A549 (cell line): ENCODE data around the gene VWA8. TPM values are rescaled to one million over a fixed set of nuclear protein-coding genes. Genes with fewer than 3 reads are reported as not detected.

Source experiments
- ATAC-seq, 2 experiments: fragments of 200-7000 bp in 1 of 2; fragments of >200 bp in 1 of 2; cut with Nextera tagmentation in 1 of 2; cut with Tn5 transposase in 1 of 2; 3 replicates each; pipeline versions ENCODE4 v1.8.0 to v1.9.1; 2018 to 2020; ENCODE audit warnings: mild to moderate bottlenecking in 1 of 2, moderate library complexity in 1 of 2
- CTCF ChIA-PET: fragments of 300-600 bp; sonication (Branson Sonifier 250); formaldehyde crosslinking; extraction: SDS; loops from one replicate; lab custom pipeline; 2021; ENCODE audit warnings: antibody characterized with exemption, inconsistent platforms; lab: Yijun Ruan, JAX
- POLR2A ChIA-PET: fragments of 350-600 bp; formaldehyde crosslinking; extraction: SDS; loops from one replicate; lab custom pipeline; 2021; ENCODE audit warnings: antibody characterized with exemption, inconsistent platforms; lab: Yijun Ruan, JAX
- DNase-seq, 2 experiments: peaks; one replicate each; pipeline versions ENCODE4 v3.0.0 to v3.0.0-alpha.2; 2011 to 2016; ENCODE audit warnings: low read depth in 1 of 2, low spot score in 1 of 2
- FAIRE-seq: peaks from 2 replicates; lab custom pipeline; 2011; peaks lifted over from hg19 to GRCh38; lab: Jason Lieb, UNC
- H3K27ac ChIP-seq, 2 experiments: fragments of >200 bp; sonication (Bioruptor Twin); formaldehyde crosslinking; 3 replicates each; pipeline ENCODE4 v1.5.1; 2016 to 2017
- H3K4me1 ChIP-seq: fragments of >200 bp; sonication (Bioruptor Twin); formaldehyde crosslinking; 3 replicates; pipeline ENCODE4 v1.6.1; 2016
- H3K4me2 ChIP-seq: fragments of >200 bp; sonication (Bioruptor Twin); formaldehyde crosslinking; 3 replicates; pipeline ENCODE4 v1.6.1; 2016
- H3K4me3 ChIP-seq: fragments of >200 bp; sonication (Bioruptor Twin); formaldehyde crosslinking; 3 replicates; pipeline ENCODE4 v1.5.1; 2016
- H3K9me3 ChIP-seq: fragments of >200 bp; sonication (Bioruptor Twin); formaldehyde crosslinking; 3 replicates; pipeline ENCODE4 v1.6.1; 2016
- BHLHE40 ChIP-seq: IDR thresholded peaks from 2 replicates; pipeline ENCODE4 v1.6.1; 2012; ENCODE audit warnings: low read depth, low read length, inconsistent platforms
- CEBPB ChIP-seq, 2 experiments: fragments of >200 bp in 1 of 2; sonication (Bioruptor Twin) in 1 of 2; formaldehyde crosslinking in 1 of 2; IDR thresholded peaks; 2 replicates each; pipeline ENCODE4 v1.6.1; 2012 to 2016
- EHF ChIP-seq: fragments of 250-450 bp; sonication (Bioruptor Pico); IDR thresholded peaks from 2 replicates; pipeline ENCODE4 v1.5.0; 2020; ENCODE audit warnings: mild to moderate bottlenecking
- EP300 ChIP-seq, 2 experiments: fragments of >200 bp; sonication (Bioruptor Twin); formaldehyde crosslinking; IDR thresholded peaks; 2 replicates in 1 of 2; 3 replicates in 1 of 2; pipeline ENCODE4 v1.6.1; 2016 to 2017
- ESRRA ChIP-seq: fragments of 150-350 bp; IDR thresholded peaks from 2 replicates; pipeline ENCODE4 v1.6.1; 2014; ENCODE audit warnings: mild to moderate bottlenecking, low read length, borderline replicate concordance
- HDAC2 ChIP-seq: fragments of 200-600 bp; sonication (generic); IDR thresholded peaks from 2 replicates; pipeline ENCODE4 v1.6.1; 2016
- HOXA7 ChIP-seq: fragments of 250-450 bp; sonication (Bioruptor Pico); IDR thresholded peaks from 2 replicates; pipeline ENCODE4 v1.5.0; 2020; ENCODE audit warnings: mild to moderate bottlenecking, moderate library complexity
- HOXB13 ChIP-seq: fragments of 250-450 bp; sonication (Bioruptor Pico); IDR thresholded peaks from 2 replicates; pipeline ENCODE4 v1.5.0; 2020; ENCODE audit warnings: low read depth, mild to moderate bottlenecking, moderate library complexity
- MAFK ChIP-seq: fragments of 450-650 bp; IDR thresholded peaks from 2 replicates; pipeline ENCODE4 v1.6.1; 2014; ENCODE audit not compliant: partially characterized antibody
- MAZ ChIP-seq: fragments of 150-350 bp; IDR thresholded peaks from 2 replicates; pipeline ENCODE4 v1.6.1; 2014; ENCODE audit warnings: antibody characterized with exemption, low read depth, low read length, borderline replicate concordance
- MYC ChIP-seq: IDR thresholded peaks from 2 replicates; pipeline ENCODE4 v1.6.1; 2012; ENCODE audit warnings: mild to moderate bottlenecking, inconsistent platforms, low read length, improper control_type of control experiment, borderline replicate concordance
- NR3C1 ChIP-seq: fragments of >200 bp; sonication (Bioruptor Twin); formaldehyde crosslinking; IDR thresholded peaks from 3 replicates; pipeline ENCODE4 v1.6.1; 2017
- PBX3 ChIP-seq: IDR thresholded peaks from 2 replicates; pipeline ENCODE4 v1.6.1; 2012
- POLR2A ChIP-seq: IDR thresholded peaks from 2 replicates; pipeline ENCODE4 v1.6.1; 2012; ENCODE audit warnings: mild to moderate bottlenecking, low read length
- RAD21 ChIP-seq, 2 experiments: fragments of >200 bp in 1 of 2; sonication (Bioruptor Twin) in 1 of 2; formaldehyde crosslinking in 1 of 2; IDR thresholded peaks in 1 of 2; conservative IDR thresholded peaks in 1 of 2; 2 replicates in 1 of 2; 3 replicates in 1 of 2; pipeline ENCODE4 v1.6.1; 2012 to 2018; ENCODE audit warnings: inconsistent platforms in 1 of 2
- RARB ChIP-seq: fragments of 250-450 bp; sonication (Bioruptor Pico); IDR thresholded peaks from 2 replicates; pipeline ENCODE4 v1.8.0; 2021; ENCODE audit warnings: mild to moderate bottlenecking, moderate library complexity
- SMC3 ChIP-seq: fragments of >200 bp; sonication (Bioruptor Twin); formaldehyde crosslinking; IDR thresholded peaks from 3 replicates; pipeline ENCODE4 v1.6.1; 2018; ENCODE audit warnings: inconsistent platforms
- USF2 ChIP-seq: fragments of 450-650 bp; IDR thresholded peaks from 2 replicates; pipeline ENCODE4 v1.6.1; 2014; ENCODE audit warnings: antibody characterized with exemption
- ZFP36 ChIP-seq: fragments of 450-650 bp; IDR thresholded peaks from 2 replicates; pipeline ENCODE4 v1.6.1; 2014; ENCODE audit warnings: borderline replicate concordance; ENCODE audit not compliant: partially characterized antibody
- ZSCAN20 ChIP-seq: fragments of 250-450 bp; sonication (Bioruptor Pico); IDR thresholded peaks from 2 replicates; pipeline ENCODE4 v1.8.0; 2022; ENCODE audit warnings: mild to moderate bottlenecking, moderate library complexity
- WGBS: methylation state at CpG from one replicate; pipeline ENCODE4 v1.1.6; 2017; ENCODE audit errors: missing lambda C conversion rate; 5-methylcytosine and 5-hydroxymethylcytosine counted together
- polyA plus RNA-seq, 4 experiments: library from polyadenylated mRNA; depleted of rRNA in 3 of 4; stranded (reverse); fragments of >200 nt; fragmentation: RNase III in 1 of 4; extraction: RNeasy Plus Mini Kit Qiagen cat#74134 plus additional on column Dnase treatment in 1 of 4; gene quantifications; 2 replicates in 3 of 4; 3 replicates in 1 of 4; pipeline ENCODE4 v1.2.3, GENCODE V29; 2011 to 2017
- TF ChIP-seq, protein P1 (sequence below): fragments of >200 bp; sonication (Bioruptor Twin); formaldehyde crosslinking; IDR thresholded peaks from 3 replicates; pipeline ENCODE4 v1.5.1; 2016

The VWA8 gene
- polyA plus RNA-seq, 2 of the 4 experiments (the other 2 are of a cell fraction) = 6.4 to 15.3 TPM

GRCh38 chr13:41682766-41683165 lies 278.1 kb downstream of the VWA8 start:
- peak; percentile 46 for TF ChIP-seq ZFP36
- TF ChIP-seq ZSCAN20 (CRISPR knock-in tag) = no peak
- no peak for TF ChIP-seq USF2
- 96% methylated on average over 3 of the region's 3 CpGs for WGBS
- ATAC-seq (no peak), DNase-seq (no peak), FAIRE-seq (no peak)
- H3K4me2 ChIP-seq = no peak overlapping the region
- POLR2A ChIA-PET = no interaction called here
- no peaks in the 10 kb centered on the region for H3K9me3 ChIP-seq
- CTCF ChIA-PET = no interaction called here
- H3K4me1 ChIP-seq = no peaks in the 10 kb centered on the region
- H3K4me3 ChIP-seq = no peak overlapping the region
- no peak overlapping the region for H3K27ac ChIP-seq

GRCh38 chr13:41682001-41682400 lies 278.9 kb downstream of the VWA8 start:
- no peak for TF ChIP-seq HOXA7 (CRISPR knock-in tag)
- no peak for TF ChIP-seq ESRRA
- TF ChIP-seq, protein P1, sequence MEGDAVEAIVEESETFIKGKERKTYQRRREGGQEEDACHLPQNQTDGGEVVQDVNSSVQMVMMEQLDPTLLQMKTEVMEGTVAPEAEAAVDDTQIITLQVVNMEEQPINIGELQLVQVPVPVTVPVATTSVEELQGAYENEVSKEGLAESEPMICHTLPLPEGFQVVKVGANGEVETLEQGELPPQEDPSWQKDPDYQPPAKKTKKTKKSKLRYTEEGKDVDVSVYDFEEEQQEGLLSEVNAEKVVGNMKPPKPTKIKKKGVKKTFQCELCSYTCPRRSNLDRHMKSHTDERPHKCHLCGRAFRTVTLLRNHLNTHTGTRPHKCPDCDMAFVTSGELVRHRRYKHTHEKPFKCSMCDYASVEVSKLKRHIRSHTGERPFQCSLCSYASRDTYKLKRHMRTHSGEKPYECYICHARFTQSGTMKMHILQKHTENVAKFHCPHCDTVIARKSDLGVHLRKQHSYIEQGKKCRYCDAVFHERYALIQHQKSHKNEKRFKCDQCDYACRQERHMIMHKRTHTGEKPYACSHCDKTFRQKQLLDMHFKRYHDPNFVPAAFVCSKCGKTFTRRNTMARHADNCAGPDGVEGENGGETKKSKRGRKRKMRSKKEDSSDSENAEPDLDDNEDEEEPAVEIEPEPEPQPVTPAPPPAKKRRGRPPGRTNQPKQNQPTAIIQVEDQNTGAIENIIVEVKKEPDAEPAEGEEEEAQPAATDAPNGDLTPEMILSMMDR = no peak
- no peak for TF ChIP-seq ZFP36
- TF ChIP-seq PBX3 = no peak
- no peak for TF ChIP-seq BHLHE40
- no peak for TF ChIP-seq NR3C1
- no peak for TF ChIP-seq HOXB13 (CRISPR knock-in tag)
- TF ChIP-seq MAFK = no peak
- no peak for TF ChIP-seq RARB (CRISPR knock-in tag)
- no peak for TF ChIP-seq EP300 (IDR thresholded peaks at IDR 0.05)
- TF ChIP-seq POLR2A = no peak
- no peak for TF ChIP-seq ZSCAN20 (CRISPR knock-in tag)
- no peak for TF ChIP-seq CEBPB (IDR thresholded peaks at IDR 0.05)
- CTCF ChIA-PET = no interaction called here
- FAIRE-seq = no peak
- Histone ChIP-seq H3K27ac (no peak overlapping the region), H3K4me3 (no peak overlapping the region), H3K9me3 (no peaks in the 10 kb centered on the region), H3K4me1 (no peaks in the 10 kb centered on the region), H3K4me2 (no peak overlapping the region)
- no peak for ATAC-seq
- POLR2A ChIA-PET = no interaction called here
- WGBS = 90% methylated on average over 2 of the region's 2 CpGs
- DNase-seq = no peak

- Histone ChIP-seq H3K9me3 (no peaks in the 10 kb centered on the region), H3K4me1 (no peaks in the 10 kb centered on the region), H3K27ac (no peak overlapping the region), H3K4me2 (no peak overlapping the region), H3K4me3 (no peak overlapping the region)
- FAIRE-seq (no peak), DNase-seq (no peak), ATAC-seq (no peak)
- ChIA-PET POLR2A (no interaction called here), CTCF (no interaction called here)
- TF ChIP-seq EHF (CRISPR knock-in tag) (no peak), EP300 (IDR thresholded peaks at IDR 0.05) (no peak), RAD21 (conservative IDR thresholded peaks at IDR 0.05 in 1 of 2, IDR thresholded peaks at IDR 0.05 in 1 of 2) (no peak), HDAC2 (no peak), SMC3 (no peak), MAFK (no peak), MYC (no peak), MAZ (no peak), NR3C1 (no peak)
- WGBS = 97% methylated on average over 3 of the region's 3 CpGs
Observed at GRCh38 chr13:41681587-41681986, 279.3 kb downstream of the VWA8 start.
